ENCODE measurements around the gene PDSS2.
"Not testable (repeated sequence)": the region's sequence is repeated elsewhere in the genome, so short reads cannot be mapped to it uniquely, and the experiment has no call there.

PDSS2 gene

GRCh38 chr6:107284805-107285204, 174.6 kb downstream of the PDSS2 start:
- Histone ChIP-seq H3K36me3 (ENCODE audit: low read length) (no peaks in the 10 kb centered on the region), H3K27ac (ENCODE audit: low read depth, low read length) (no peak overlapping the region), H3K4me2 (ENCODE audit: low read depth, low read length, poor library complexity, severe bottlenecking) (no peak overlapping the region), H3K27me3 (ENCODE audit: low read length) (no peaks in the 10 kb centered on the region), H3K9ac (ENCODE audit: low read length) (no peak overlapping the region), H3F3A (ENCODE audit: insufficient read depth) (no peaks in the 10 kb centered on the region), H4K20me1 (ENCODE audit: low read depth, low read length) (no peaks in the 10 kb centered on the region), H3K9me2 (replicated peaks; ENCODE audit: insufficient read depth, low read length) (no peaks in the 10 kb centered on the region), H2AFZ (ENCODE audit: low read depth, low read length, severe bottlenecking) (no peak overlapping the region), H3K9me3 (ENCODE audit: insufficient read depth, low read length) (no peaks in the 10 kb centered on the region), H3K79me2 (ENCODE audit: insufficient read depth, low read length) (no peaks in the 10 kb centered on the region), H3K4me3 (ENCODE audit: insufficient read depth, low read length, poor library complexity, severe bottlenecking) (no peak overlapping the region)
- TF ChIP-seq, protein P1, sequence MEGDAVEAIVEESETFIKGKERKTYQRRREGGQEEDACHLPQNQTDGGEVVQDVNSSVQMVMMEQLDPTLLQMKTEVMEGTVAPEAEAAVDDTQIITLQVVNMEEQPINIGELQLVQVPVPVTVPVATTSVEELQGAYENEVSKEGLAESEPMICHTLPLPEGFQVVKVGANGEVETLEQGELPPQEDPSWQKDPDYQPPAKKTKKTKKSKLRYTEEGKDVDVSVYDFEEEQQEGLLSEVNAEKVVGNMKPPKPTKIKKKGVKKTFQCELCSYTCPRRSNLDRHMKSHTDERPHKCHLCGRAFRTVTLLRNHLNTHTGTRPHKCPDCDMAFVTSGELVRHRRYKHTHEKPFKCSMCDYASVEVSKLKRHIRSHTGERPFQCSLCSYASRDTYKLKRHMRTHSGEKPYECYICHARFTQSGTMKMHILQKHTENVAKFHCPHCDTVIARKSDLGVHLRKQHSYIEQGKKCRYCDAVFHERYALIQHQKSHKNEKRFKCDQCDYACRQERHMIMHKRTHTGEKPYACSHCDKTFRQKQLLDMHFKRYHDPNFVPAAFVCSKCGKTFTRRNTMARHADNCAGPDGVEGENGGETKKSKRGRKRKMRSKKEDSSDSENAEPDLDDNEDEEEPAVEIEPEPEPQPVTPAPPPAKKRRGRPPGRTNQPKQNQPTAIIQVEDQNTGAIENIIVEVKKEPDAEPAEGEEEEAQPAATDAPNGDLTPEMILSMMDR (IDR thresholded peaks at IDR 0.05; ENCODE audit: insufficient read depth, low read length, poor library complexity, severe bottlenecking): no peak
- TF ChIP-seq EZH2phosphoT487 (conservative IDR thresholded peaks at IDR 0.05; ENCODE audit: low read length): no peak

- Histone ChIP-seq H3K79me2 (ENCODE audit: insufficient read depth, low read length) (no peaks in the 10 kb centered on the region), H3K9ac (ENCODE audit: low read length) (no peak overlapping the region), H2AFZ (ENCODE audit: low read depth, low read length, severe bottlenecking) (no peak overlapping the region), H3K36me3 (ENCODE audit: low read length) (no peaks in the 10 kb centered on the region), H3K4me3 (ENCODE audit: insufficient read depth, low read length, poor library complexity, severe bottlenecking) (no peak overlapping the region), H3K9me3 (ENCODE audit: insufficient read depth, low read length) (no peaks in the 10 kb centered on the region), H3K9me2 (replicated peaks; ENCODE audit: insufficient read depth, low read length) (no peaks in the 10 kb centered on the region), H3K4me2 (ENCODE audit: low read depth, low read length, poor library complexity, severe bottlenecking) (no peak overlapping the region), H3K27ac (ENCODE audit: low read depth, low read length) (no peak overlapping the region), H4K20me1 (ENCODE audit: low read depth, low read length) (no peaks in the 10 kb centered on the region), H3F3A (ENCODE audit: insufficient read depth) (no peaks in the 10 kb centered on the region), H3K27me3 (ENCODE audit: low read length) (no peaks in the 10 kb centered on the region)
- TF ChIP-seq, protein P1 (IDR thresholded peaks at IDR 0.05; ENCODE audit: insufficient read depth, low read length, poor library complexity, severe bottlenecking): no peak
- TF ChIP-seq EZH2phosphoT487 (conservative IDR thresholded peaks at IDR 0.05; ENCODE audit: low read length): no peak
Observed at GRCh38 chr6:107280791-107281190, 178.6 kb downstream of the PDSS2 start.

- not testable (repeated sequence) for H3K36me3 ChIP-seq (ENCODE audit: low read length); H3K9ac ChIP-seq (ENCODE audit: low read length); H4K20me1 ChIP-seq (ENCODE audit: low read depth, low read length); H3K9me2 ChIP-seq (replicated peaks; ENCODE audit: insufficient read depth, low read length); H3K4me2 ChIP-seq (ENCODE audit: low read depth, low read length, poor library complexity, severe bottlenecking); H3K27ac ChIP-seq (ENCODE audit: low read depth, low read length); H2AFZ ChIP-seq (ENCODE audit: low read depth, low read length, severe bottlenecking); H3K4me3 ChIP-seq (ENCODE audit: insufficient read depth, low read length, poor library complexity, severe bottlenecking); H3F3A ChIP-seq (ENCODE audit: insufficient read depth); H3K9me3 ChIP-seq (ENCODE audit: insufficient read depth, low read length); H3K27me3 ChIP-seq (ENCODE audit: low read length); H3K79me2 ChIP-seq (ENCODE audit: insufficient read depth, low read length)
Observed at GRCh38 chr6:107280001-107280400, 179.4 kb downstream of the PDSS2 start.

DNA sequence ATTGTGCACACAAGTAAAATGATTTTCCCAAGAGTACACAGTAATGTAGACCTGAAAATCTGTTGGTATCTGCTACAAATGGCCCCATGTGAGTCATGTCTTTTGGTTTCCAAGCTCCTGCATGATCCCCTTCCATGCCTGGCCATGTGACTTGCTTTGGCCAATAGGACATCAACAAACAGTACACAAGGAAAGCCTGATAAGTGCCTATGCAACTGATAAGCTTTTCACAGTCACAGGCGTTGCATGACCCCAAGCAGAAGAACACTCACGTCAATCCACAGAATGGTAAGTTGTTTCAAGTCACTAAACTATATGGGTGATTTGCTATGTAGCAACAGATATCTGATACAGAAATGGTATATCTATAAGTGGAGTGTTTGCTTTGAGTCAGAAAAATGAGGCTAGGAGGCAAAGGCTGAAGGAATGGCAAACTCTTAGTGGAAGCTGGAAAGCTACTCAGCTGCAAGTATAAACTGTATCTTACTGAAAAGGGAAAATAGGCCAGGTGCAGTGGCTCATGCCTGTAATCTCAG, 184.0 kb downstream of the PDSS2 start:
- Histone ChIP-seq H4K20me1 (ENCODE audit: low read depth, low read length) (no peaks in the 10 kb centered on the region), H3K27ac (ENCODE audit: low read depth, low read length) (no peak overlapping the region), H3K4me3 (ENCODE audit: insufficient read depth, low read length, poor library complexity, severe bottlenecking) (no peak overlapping the region), H3K27me3 (ENCODE audit: low read length) (no peaks in the 10 kb centered on the region), H3K9me3 (ENCODE audit: insufficient read depth, low read length) (no peaks in the 10 kb centered on the region), H3F3A (ENCODE audit: insufficient read depth) (no peaks in the 10 kb centered on the region), H3K36me3 (ENCODE audit: low read length) (no peaks in the 10 kb centered on the region), H3K4me2 (ENCODE audit: low read depth, low read length, poor library complexity, severe bottlenecking) (no peak overlapping the region), H3K9ac (ENCODE audit: low read length) (no peak overlapping the region), H3K79me2 (ENCODE audit: insufficient read depth, low read length) (no peaks in the 10 kb centered on the region), H3K9me2 (replicated peaks; ENCODE audit: insufficient read depth, low read length) (no peaks in the 10 kb centered on the region), H2AFZ (ENCODE audit: low read depth, low read length, severe bottlenecking) (no peak overlapping the region)
- TF ChIP-seq, protein P1 (IDR thresholded peaks at IDR 0.05; ENCODE audit: insufficient read depth, low read length, poor library complexity, severe bottlenecking): no peak
- TF ChIP-seq EZH2phosphoT487 (conservative IDR thresholded peaks at IDR 0.05; ENCODE audit: low read length): no peak

All from SU-DHL-6 (cell line).